HepG2 (cell line): Measurements from ENCODE around the gene ZFAND2B. TPM values are rescaled to one million over a fixed set of nuclear protein-coding genes. Genes with fewer than 3 reads are reported as not detected.

Source experiments
- JARID2 ChIP-seq: sonication (generic); formaldehyde crosslinking; IDR thresholded peaks from 2 replicates; pipeline ENCODE4 v1.8.1; 2023; ENCODE audit warnings: missing genetic modification reagents, inconsistent platforms; ENCODE audit not compliant: insufficient replicate concordance
- KDM3A ChIP-seq: IDR thresholded peaks from 2 replicates; pipeline ENCODE4 v1.6.1; 2018; ENCODE audit warnings: low read depth, missing compliant biosample characterization
- POGZ ChIP-seq: sonication (generic); formaldehyde crosslinking; IDR thresholded peaks from 2 replicates; pipeline ENCODE4 v1.4.0; 2020; ENCODE audit warnings: mild to moderate bottlenecking, missing genetic modification reagents
- ZNF143 ChIP-seq: sonication (generic); formaldehyde crosslinking; IDR thresholded peaks from 2 replicates; pipeline ENCODE4 v1.4.0; 2020; ENCODE audit warnings: missing genetic modification reagents
- ZNF207 ChIP-seq: fragments of 450-650 bp; IDR thresholded peaks from 2 replicates; pipeline ENCODE4 v1.6.1; 2016; ENCODE audit warnings: antibody characterized with exemption, borderline replicate concordance
- ZNF350 ChIP-seq: sonication (generic); formaldehyde crosslinking; IDR thresholded peaks from 2 replicates; pipeline ENCODE4 v1.4.0; 2020; ENCODE audit warnings: mild to moderate bottlenecking, low read depth, missing genetic modification reagents, borderline replicate concordance
- ZNF432 ChIP-seq: sonication (generic); formaldehyde crosslinking; IDR thresholded peaks from 2 replicates; pipeline ENCODE4 v1.5.0; 2020; ENCODE audit warnings: missing genetic modification reagents, mild to moderate bottlenecking, borderline replicate concordance
- ZNF510 ChIP-seq: sonication (generic); formaldehyde crosslinking; IDR thresholded peaks from 2 replicates; pipeline ENCODE4 v1.4.0; 2020; ENCODE audit warnings: low read depth, mild to moderate bottlenecking, missing genetic modification reagents
- polyA plus RNA-seq, 8 experiments: library from polyadenylated mRNA; depleted of rRNA in 3 of 8; stranded (reverse) in 7 of 8; unstranded in 1 of 8; fragments of >200 nt; fragmentation: Illumina TruSeq in 4 of 8; extraction: Trizol in 4 of 8; gene quantifications; 2 replicates each; pipeline versions ENCODE4 v1.2.1 to v1.2.3, GENCODE V29; 2011 to 2016; ENCODE audit warnings: low read depth in 4 of 8, missing spikeins in 1 of 8, mixed read lengths in 1 of 8; ENCODE audit not compliant: insufficient read depth in 1 of 8
- total RNA-seq, 5 experiments: library from RNA; depleted of rRNA; stranded (reverse); fragments of >200 nt; fragmentation: Illumina TruSeq; extraction: Trizol; gene quantifications; 2 replicates each; pipeline ENCODE4 v1.2.3, GENCODE V29; 2016; ENCODE audit warnings: low read depth in 1 of 5
- TF ChIP-seq, protein P1 (sequence below): sonication (generic); formaldehyde crosslinking; IDR thresholded peaks from 2 replicates; pipeline ENCODE4 v1.4.0; 2020; ENCODE audit warnings: mild to moderate bottlenecking, missing genetic modification reagents
- TF ChIP-seq, protein P2 (sequence below): IDR thresholded peaks from 2 replicates; pipeline ENCODE4 v1.6.1; 2016; ENCODE audit warnings: low read depth, control low read depth
- TF ChIP-seq, protein P3 (sequence below): sonication (generic); formaldehyde crosslinking; IDR thresholded peaks from 2 replicates; pipeline ENCODE4 v1.4.0; 2020; ENCODE audit warnings: missing genetic modification reagents, low read depth, mild to moderate bottlenecking, borderline replicate concordance
- TF ChIP-seq, protein P4 (sequence below): sonication (generic); formaldehyde crosslinking; IDR thresholded peaks from one replicate; pipeline ENCODE4 v1.5.1; 2020; ENCODE audit warnings: mild to moderate bottlenecking, missing genetic modification reagents; ENCODE audit errors: not compliant biosample characterization
- TF ChIP-seq, protein P5 (sequence below): sonication (generic); formaldehyde crosslinking; IDR thresholded peaks from 2 replicates; pipeline ENCODE4 v1.8.1; 2023; ENCODE audit warnings: mild to moderate bottlenecking, moderate library complexity, missing genetic modification reagents

ZFAND2B gene
- total and polyA plus RNA-seq, 2 of the 13 experiments (the other 11 are each of a cell fraction or from before 2014, with no cell fraction given), result 53.3 to 115 TPM

DNA sequence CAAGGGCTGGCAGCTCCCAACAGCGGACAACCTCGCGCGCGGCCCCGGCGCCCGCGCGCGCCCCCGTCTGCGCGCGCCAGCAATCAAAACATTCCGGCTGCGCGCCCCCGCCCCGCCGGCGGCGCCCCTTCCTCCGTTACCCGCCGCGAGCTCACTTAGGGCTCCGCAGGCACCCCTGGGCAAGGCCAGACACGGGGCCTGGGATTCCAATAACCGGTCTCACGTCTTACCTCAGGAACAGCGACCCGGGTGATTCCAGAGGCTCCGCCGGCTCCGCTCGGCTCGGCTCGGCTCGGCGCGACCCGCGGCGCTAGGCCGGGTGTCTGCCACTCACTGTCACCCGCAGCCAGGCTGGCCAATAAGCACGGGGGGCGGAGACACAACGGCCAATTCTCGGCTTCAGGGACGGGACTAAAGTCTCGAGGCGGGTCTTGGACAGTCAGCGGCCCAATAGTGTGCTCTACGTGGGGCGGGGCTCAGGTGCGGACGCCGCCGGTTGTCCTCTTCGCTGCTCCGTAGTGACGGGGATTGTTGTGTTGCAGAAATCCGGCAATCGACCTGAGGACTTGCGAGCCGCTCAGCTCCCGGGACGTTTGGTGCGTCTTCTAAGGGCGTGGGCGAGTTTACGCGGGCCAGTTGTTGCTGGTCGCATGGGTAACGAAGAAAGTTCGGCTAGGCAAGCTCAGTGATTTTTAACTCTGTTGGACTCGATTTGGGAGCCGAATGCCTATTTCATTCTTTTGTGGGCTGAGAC lies 22.9 kb downstream of the ZFAND2B start, which contains the start of the genes ANKZF1 and ATG9A (continued):
- TF ChIP-seq, protein P1, sequence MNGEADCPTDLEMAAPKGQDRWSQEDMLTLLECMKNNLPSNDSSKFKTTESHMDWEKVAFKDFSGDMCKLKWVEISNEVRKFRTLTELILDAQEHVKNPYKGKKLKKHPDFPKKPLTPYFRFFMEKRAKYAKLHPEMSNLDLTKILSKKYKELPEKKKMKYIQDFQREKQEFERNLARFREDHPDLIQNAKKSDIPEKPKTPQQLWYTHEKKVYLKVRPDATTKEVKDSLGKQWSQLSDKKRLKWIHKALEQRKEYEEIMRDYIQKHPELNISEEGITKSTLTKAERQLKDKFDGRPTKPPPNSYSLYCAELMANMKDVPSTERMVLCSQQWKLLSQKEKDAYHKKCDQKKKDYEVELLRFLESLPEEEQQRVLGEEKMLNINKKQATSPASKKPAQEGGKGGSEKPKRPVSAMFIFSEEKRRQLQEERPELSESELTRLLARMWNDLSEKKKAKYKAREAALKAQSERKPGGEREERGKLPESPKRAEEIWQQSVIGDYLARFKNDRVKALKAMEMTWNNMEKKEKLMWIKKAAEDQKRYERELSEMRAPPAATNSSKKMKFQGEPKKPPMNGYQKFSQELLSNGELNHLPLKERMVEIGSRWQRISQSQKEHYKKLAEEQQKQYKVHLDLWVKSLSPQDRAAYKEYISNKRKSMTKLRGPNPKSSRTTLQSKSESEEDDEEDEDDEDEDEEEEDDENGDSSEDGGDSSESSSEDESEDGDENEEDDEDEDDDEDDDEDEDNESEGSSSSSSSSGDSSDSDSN (CRISPR knock-in tag), result peak; percentile 33
- no peak for TF ChIP-seq ZNF207
- 0 out of 2 replicates have a peak, but pooled peaks have one; percentile 41 for TF ChIP-seq POGZ (CRISPR knock-in tag)
- TF ChIP-seq, protein P2, sequence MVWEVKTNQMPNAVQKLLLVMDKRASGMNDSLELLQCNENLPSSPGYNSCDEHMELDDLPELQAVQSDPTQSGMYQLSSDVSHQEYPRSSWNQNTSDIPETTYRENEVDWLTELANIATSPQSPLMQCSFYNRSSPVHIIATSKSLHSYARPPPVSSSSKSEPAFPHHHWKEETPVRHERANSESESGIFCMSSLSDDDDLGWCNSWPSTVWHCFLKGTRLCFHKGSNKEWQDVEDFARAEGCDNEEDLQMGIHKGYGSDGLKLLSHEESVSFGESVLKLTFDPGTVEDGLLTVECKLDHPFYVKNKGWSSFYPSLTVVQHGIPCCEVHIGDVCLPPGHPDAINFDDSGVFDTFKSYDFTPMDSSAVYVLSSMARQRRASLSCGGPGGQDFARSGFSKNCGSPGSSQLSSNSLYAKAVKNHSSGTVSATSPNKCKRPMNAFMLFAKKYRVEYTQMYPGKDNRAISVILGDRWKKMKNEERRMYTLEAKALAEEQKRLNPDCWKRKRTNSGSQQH (CRISPR knock-in tag), result peak; percentile 66; the same call in 1 of the 2 replicates
- TF ChIP-seq ZNF510, result peak; percentile 20; the same call in 1 of the 2 replicates
- TF ChIP-seq JARID2 (CRISPR knock-in tag), result no peak
- TF ChIP-seq ZNF350 (CRISPR knock-in tag), result 0 out of 2 replicates have a peak, but pooled peaks have one; percentile 82
- TF ChIP-seq, protein P3, sequence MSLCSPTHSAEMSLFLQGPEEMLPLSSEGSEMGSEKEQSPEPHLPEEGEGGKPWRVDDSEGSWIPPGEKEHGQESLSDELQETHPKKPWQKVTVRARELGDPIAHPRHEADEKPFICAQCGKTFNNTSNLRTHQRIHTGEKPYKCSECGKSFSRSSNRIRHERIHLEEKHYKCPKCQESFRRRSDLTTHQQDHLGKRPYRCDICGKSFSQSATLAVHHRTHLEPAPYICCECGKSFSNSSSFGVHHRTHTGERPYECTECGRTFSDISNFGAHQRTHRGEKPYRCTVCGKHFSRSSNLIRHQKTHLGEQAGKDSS, result no peak; the same call in 1 of the 2 replicates
- 0 out of 2 replicates have a peak, but pooled peaks have one; percentile 63 for TF ChIP-seq KDM3A (CRISPR knock-in tag)
- 0 out of 2 replicates have a peak, but pooled peaks have one; percentile 22 for TF ChIP-seq ZNF143 (CRISPR knock-in tag)
- TF ChIP-seq ZNF432 (CRISPR knock-in tag), result no peak
- TF ChIP-seq, protein P4, sequence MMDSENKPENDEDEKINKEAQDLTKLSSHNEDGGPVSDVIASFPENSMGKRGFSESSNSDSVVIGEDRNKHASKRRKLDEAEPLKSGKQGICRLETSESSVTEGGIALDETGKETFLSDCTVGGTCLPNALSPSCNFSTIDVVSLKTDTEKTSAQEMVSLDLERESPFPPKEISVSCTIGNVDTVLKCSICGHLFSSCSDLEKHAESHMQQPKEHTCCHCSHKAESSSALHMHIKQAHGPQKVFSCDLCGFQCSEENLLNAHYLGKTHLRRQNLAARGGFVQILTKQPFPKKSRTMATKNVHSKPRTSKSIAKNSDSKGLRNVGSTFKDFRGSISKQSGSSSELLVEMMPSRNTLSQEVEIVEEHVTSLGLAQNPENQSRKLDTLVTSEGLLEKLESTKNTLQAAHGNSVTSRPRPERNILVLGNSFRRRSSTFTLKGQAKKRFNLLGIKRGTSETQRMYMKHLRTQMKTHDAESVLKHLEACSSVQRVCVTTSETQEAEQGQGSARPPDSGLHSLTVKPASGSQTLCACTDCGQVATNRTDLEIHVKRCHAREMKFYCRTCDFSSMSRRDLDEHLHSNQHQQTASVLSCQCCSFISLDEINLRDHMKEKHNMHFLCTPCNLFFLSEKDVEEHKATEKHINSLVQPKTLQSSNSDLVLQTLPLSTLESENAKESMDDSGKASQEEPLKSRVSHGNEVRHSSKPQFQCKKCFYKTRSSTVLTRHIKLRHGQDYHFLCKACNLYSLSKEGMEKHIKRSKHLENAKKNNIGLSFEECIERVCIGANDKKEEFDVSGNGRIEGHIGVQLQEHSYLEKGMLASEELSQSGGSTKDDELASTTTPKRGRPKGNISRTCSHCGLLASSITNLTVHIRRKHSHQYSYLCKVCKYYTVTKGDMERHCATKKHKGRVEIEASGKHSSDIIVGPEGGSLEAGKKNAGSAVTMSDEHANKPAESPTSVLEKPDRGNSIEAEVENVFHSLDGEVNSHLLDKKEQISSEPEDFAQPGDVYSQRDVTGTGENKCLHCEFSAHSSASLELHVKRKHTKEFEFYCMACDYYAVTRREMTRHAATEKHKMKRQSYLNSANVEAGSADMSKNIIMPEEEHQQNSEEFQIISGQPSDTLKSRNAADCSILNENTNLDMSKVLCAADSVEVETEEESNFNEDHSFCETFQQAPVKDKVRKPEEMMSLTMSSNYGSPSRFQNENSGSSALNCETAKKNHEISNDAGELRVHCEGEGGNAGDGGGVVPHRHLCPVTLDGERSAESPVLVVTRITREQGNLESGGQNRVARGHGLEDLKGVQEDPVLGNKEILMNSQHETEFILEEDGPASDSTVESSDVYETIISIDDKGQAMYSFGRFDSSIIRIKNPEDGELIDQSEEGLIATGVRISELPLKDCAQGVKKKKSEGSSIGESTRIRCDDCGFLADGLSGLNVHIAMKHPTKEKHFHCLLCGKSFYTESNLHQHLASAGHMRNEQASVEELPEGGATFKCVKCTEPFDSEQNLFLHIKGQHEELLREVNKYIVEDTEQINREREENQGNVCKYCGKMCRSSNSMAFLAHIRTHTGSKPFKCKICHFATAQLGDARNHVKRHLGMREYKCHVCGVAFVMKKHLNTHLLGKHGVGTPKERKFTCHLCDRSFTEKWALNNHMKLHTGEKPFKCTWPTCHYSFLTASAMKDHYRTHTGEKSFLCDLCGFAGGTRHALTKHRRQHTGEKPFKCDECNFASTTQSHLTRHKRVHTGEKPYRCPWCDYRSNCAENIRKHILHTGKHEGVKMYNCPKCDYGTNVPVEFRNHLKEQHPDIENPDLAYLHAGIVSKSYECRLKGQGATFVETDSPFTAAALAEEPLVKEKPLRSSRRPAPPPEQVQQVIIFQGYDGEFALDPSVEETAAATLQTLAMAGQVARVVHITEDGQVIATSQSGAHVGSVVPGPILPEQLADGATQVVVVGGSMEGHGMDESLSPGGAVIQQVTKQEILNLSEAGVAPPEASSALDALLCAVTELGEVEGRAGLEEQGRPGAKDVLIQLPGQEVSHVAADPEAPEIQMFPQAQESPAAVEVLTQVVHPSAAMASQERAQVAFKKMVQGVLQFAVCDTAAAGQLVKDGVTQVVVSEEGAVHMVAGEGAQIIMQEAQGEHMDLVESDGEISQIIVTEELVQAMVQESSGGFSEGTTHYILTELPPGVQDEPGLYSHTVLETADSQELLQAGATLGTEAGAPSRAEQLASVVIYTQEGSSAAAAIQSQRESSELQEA (CRISPR knock-in tag), result peak; percentile 95
- TF ChIP-seq, protein P5, sequence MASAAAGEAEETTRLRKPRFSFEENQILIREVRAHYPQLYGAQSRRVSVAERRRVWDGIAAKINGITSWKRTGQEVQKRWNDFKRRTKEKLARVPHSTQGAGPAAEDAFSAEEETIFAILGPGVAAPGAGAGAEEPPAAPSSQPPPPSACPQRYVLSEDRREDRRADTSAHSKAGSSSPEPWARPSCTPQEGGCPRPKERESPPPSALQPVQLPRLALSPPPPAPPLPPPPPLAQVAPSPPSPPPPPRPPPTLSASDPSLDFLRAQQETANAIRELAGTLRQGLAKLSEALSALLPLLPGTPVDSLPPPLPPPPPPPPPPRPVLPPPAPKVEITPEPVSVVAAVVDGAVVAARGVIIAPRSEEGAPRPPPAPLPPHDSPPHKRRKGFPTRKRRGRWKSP (CRISPR knock-in tag), result peak; percentile 80
